SKM-1 (cell line): ENCODE data around the gene MIPEP.
"Not testable (repeated sequence)": the region's sequence is repeated elsewhere in the genome, so short reads cannot be mapped to it uniquely, and the experiment has no call there.

Source experiments
- DNase-seq: peaks from one replicate; lab custom pipeline; 2025; ENCODE audit not compliant: unreplicated experiment; lab: John Stamatoyannopoulos, UW

Gene MIPEP

DNA sequence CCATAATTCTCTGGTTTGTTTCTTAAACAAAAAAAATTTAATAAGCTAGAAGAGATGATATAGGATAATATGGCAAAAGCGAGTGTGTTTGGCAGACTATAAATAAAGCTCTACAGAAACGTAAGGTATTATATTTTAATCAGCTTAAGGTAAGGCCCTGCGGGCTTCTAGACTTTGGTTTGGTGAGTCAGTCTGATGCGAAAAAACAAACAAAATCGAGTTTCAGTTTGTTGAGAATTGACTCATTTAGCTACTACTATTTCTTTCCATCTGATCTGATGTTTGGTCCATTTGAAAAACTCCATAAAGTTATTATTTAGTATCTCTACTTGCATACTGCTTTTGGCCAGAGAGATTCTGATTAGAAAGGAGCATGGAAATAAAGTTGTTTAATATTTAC lies 138.0 kb downstream of the MIPEP start:
- DNase-seq = no peak

- DNase-seq = no peak
These were observed 138.6 kb downstream of the MIPEP start for GRCh38 chr13:23750383-23751121.

DNA sequence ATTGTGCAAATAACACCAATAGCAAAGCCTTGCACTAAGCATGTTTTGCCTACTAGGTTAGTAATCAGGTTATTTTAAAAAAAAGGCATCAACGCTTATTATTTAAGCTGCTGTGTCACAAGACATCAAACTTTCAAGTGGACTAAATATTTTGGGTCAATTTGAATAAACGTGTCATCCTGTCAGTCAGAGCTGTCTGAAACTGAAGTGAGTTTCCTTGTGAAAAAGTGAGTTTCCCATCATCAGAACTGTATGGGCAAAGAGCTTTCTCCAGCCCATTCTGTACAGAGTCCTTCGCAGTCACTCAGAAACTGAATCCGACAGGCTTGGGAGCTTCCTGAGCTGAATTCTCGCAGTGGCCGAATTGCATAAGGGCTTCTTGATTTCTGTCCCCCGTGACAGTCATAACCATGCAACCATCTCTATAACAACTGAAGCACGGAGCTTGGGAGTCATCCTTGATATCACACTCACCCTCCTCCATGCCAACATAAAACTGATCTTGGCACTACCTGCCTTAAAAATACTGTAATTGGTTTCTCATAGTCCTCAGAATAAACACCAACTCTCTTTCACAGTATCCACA lies 139.8 kb downstream of the MIPEP start:
- no peak for DNase-seq

DNA sequence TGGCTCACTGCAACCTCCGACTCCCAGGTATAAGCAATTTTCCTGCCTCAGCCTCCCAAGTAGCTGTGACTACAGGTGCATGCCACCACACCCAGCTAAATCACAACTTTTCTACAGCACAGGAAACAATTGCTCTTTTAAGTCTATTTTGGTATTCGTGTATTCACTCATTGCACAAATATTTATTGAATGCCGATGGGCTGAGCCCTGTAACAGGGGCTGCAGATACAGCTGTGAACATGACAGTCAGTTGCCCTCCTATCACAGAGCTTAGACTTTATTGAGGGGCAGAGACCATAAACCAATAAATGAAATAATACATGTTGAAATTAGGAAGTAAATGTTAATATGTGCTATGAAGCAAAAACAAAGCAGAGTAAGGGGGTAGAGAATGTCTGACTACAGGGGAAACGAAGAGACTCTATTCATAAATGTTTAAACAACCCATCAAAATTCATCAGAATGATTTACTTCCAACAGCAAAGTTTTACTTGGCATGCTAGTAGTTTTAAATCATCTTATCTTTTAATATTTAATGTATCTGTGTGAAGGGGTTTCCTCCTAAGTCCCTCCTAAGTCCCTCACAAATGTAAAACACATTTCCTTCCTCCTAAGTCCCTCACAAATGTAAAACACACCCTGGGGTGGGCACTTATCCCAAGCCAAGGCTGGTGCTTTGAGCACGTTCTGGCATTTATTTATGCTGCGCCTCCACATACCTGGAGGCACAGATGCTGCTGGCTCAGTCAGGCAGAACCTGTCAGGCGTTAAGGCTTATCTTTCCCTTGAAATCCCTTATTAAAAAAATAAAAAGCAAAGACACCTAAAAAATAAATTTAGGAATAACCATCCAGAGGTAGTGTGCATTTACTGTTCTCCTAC lies 140.8 kb downstream of the MIPEP start:
- DNase-seq = no peak

DNA sequence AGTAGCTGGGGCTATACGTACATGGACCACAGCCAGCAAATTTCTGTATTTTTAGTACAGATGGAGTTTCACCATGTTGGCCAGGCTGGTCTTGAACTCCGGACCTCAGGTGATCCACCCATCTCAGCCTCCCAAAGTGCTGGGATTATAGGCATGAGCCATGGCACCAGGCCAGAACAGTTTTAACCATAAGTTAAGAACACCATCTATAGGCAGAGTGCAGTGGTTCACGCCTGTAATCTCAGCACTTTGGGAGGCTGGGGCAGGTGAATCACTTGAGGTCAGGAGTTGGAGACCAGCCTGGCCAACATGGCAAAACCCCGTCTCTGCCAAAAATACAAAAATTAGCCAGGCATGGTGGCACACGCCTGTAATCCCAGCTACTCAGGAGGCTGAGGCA lies 143.1 kb downstream of the MIPEP start:
- DNase-seq = not testable (repeated sequence)

DNA sequence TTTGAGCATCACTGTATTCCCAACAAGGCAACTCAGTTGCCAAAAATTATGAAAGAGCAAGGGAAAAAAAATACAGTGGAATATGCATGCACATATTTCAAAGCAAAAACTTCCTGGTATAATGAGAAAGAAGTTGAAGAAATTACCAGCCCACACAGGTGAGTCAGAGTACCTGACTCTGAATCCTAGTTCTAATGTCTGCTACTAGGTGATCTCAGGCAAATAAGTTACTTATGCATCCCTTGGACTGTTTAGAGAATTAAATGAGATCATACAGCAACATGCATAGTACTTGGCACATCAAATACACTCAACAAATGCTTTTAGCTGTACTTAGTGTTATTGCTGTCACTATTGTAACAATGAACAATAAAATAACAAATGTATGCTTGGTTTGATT lies 144.9 kb downstream of the MIPEP start:
- DNase-seq = no peak

GRCh38 chr13:23743278-23744076 lies 145.7 kb downstream of the MIPEP start:
- DNase-seq = no peak

- no peak for DNase-seq
These were observed 147.2 kb downstream of the MIPEP start for GRCh38 chr13:23741879-23742510.

- no peak for DNase-seq
These were observed 149.2 kb downstream of the MIPEP start for GRCh38 chr13:23740002-23740401.

DNA sequence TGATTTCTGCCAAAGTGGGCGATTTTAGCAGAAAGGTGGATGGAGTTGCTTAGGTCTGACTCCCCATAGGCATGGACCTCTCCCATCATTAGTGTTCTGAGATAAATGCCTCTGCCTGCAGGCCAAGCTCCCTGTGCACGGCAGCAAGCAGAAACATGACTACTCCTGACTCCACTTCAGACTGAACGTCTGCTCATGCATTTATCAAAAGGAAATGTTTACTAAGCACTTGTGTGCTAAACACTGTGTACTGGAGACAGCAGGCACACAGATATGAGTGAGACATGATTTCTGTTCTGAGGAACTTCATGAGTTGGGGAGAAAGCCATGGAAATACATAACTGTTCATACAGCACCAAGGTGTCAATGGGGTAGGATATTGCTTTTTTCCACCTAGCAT lies 149.6 kb downstream of the MIPEP start:
- DNase-seq = no peak

- no peak for DNase-seq
These were observed 152.7 kb downstream of the MIPEP start for GRCh38 chr13:23736541-23736940.

- DNase-seq = no peak
These were observed 153.9 kb downstream of the MIPEP start for GRCh38 chr13:23735329-23735728.

DNA sequence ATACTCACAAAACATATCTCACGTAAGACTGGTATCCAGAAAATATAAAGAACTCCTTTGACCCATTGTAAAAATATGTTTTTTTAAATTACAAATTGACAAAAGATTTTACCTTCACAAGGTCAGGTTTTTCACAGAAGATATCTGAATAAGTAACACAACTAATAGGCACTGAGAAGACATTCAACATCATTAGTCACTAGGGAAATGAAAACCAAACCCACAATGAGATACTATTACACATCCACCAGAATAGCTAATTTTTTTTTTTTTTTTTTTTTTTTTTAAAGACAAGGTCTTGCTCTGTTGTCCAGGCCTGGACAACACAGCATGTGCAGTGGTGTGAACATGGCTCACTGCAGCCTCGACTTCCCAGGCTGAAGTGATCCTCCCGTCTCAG lies 157.5 kb downstream of the MIPEP start:
- DNase-seq = no peak

- no peak for DNase-seq
These were observed 158.9 kb downstream of the MIPEP start for GRCh38 chr13:23730251-23730650.

DNA sequence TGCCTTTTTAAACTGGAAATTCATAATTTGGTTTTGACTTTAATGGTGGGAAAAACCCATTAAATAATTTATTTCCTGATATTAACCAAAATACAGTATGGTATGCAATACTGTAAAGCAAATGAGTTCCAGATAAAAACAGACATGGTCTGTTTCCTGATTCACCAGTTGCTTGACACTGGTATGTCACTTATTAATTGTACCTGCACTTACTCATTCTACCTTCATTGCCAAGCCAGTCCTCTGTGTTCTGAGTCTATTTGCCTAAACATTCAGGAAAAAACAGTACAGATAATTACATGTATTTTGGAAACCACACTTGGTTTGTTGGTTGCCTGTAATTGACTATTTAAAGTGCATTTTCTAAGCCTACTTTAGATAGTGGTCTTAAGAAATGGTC lies 159.7 kb downstream of the MIPEP start:
- no peak for DNase-seq

DNA sequence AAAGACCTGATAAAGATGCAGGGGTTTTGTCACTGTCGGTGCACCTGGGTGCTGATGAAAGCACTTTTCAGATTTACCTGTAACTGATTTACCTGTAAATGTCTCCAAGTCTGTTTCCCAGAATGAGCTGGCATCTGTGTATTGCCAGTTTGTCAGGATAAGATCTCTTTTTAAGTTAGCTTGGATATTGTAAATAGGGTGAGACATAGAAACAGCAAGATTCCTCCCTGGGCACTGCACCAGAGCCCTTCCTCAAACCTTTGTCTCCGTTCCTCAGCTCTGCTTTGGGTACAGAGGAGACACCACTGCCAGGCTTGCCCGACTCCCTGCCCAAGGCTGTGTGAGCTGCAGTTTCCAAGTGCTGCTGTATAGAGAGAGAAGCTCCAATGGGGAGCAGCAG lies 160.4 kb downstream of the MIPEP start:
- no peak for DNase-seq

DNA sequence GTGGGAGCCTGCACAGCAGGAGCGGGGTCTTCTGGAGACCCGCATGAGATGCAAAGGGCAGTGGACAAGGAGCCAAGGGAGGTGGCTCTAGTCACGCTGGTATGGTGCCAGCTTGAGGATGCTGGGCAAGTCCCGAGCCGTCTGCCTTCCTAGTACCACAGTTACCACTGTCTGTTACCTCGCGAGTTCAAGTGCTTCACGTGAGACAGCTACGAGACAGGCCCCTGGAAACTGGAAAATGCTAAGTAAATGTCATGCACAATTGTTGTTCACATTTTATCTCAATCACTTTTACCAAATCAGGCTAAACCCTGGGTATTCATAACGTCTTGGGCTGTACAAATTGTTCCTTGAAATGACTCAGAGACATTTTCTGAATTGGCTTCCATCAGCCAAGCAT lies 163.3 kb downstream of the MIPEP start:
- DNase-seq = no peak

- no peak for DNase-seq
These were observed 164.8 kb downstream of the MIPEP start for GRCh38 chr13:23724196-23724970.

GRCh38 chr13:23723471-23723870 lies 165.7 kb downstream of the MIPEP start:
- DNase-seq = no peak
